Measurements from ENCODE around the gene ZNF160.

- no peak for TF ChIP-seq KLF8 (tag by site-specific recombination; IDR thresholded peaks at IDR 0.05)
- TF ChIP-seq CTCF (tag by site-specific recombination; IDR thresholded peaks at IDR 0.05), result no peak
- TF ChIP-seq ZNF391 (tag by site-specific recombination; IDR thresholded peaks at IDR 0.05; ENCODE audit: borderline replicate concordance, low read depth), result no peak
- no peak for TF ChIP-seq ZNF280D (tag by site-specific recombination; IDR thresholded peaks at IDR 0.05)
- TF ChIP-seq WT1 (tag by site-specific recombination; IDR thresholded peaks at IDR 0.05), result no peak
- TF ChIP-seq ATF2 (tag by site-specific recombination; IDR thresholded peaks at IDR 0.05; ENCODE audit: low read depth), result no peak
- TF ChIP-seq ZNF341 (tag by site-specific recombination; IDR thresholded peaks at IDR 0.05; ENCODE audit: low read depth), result no peak
Observed at GRCh38 chr19:53136432-53136831, 33.2 kb upstream of the ZNF160 start.
